ENCODE measurements around the gene PRUNE2. TPM values are rescaled to one million over a fixed set of nuclear protein-coding genes. Genes with fewer than 3 reads are reported as not detected.

PRUNE2 gene
- polyA plus RNA-seq, 1 of the 3 experiments (the other 2 are of a cell fraction) = 13.0 TPM

DNA sequence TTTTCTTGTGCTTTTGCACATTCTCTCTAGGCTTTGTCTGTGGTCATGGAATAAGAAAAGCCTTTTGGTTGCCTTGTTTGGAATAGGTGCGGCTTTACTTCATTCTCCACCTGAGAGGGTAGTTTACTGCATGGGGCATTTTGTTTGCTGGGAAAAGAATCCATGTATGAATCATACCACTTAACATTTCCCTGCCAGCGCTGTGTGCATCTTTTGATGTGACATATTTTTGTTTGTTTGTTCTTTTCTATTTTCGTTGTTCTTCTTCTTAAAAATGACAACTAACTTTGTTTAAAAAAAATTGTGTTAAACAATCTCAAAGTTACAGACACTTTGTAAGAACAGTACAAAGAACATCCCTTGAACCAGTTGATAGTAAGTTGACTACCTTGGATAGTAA lies 333.8 kb downstream of the PRUNE2 start:
- ChIA-PET POLR2A (no interaction called here), CTCF (no interaction called here)
- Histone ChIP-seq H3F3A (replicated peaks; ENCODE audit: insufficient read depth) (no peaks in the 10 kb centered on the region), H3K9me3 (no peaks in the 10 kb centered on the region), H3K9me2 (no peaks in the 10 kb centered on the region), H3K4me1 (ENCODE audit: control insufficient read depth in 1 of 2, insufficient read depth in 2 of 2, low read depth in 1 of 2, low read length in 1 of 2) (no peaks in the 10 kb centered on the region), H3K36me3 (replicated peaks in 1 of 2; ENCODE audit: control insufficient read depth in 1 of 2, insufficient read depth in 2 of 2, low read length in 1 of 2) (no peaks in the 10 kb centered on the region), H4K20me1 (ENCODE audit: insufficient read depth) (no peaks in the 10 kb centered on the region), H3K79me2 (ENCODE audit: insufficient read depth) (no peaks in the 10 kb centered on the region), H3K4me3 (ENCODE audit: low read depth in 2 of 2, low read length in 1 of 2) (no peak overlapping the region), H3K9ac (no peak overlapping the region), H3K27me3 (ENCODE audit: insufficient read depth) (peaks cover 50% of the 10 kb centered on the region; the same call in 1 of the 2 replicates), H3K27ac (ENCODE audit: low read depth in 2 of 2, low read length in 1 of 2) (no peak overlapping the region), H2AFZ (ENCODE audit: low read depth) (no peak overlapping the region), H3K4me2 (no peak overlapping the region)
- WGBS (ENCODE audit: low lambda C conversion rate) = 20% methylated on average over 3 of the region's 3 CpGs
- no peak for DNase-seq
- TF ChIP-seq, protein P1, sequence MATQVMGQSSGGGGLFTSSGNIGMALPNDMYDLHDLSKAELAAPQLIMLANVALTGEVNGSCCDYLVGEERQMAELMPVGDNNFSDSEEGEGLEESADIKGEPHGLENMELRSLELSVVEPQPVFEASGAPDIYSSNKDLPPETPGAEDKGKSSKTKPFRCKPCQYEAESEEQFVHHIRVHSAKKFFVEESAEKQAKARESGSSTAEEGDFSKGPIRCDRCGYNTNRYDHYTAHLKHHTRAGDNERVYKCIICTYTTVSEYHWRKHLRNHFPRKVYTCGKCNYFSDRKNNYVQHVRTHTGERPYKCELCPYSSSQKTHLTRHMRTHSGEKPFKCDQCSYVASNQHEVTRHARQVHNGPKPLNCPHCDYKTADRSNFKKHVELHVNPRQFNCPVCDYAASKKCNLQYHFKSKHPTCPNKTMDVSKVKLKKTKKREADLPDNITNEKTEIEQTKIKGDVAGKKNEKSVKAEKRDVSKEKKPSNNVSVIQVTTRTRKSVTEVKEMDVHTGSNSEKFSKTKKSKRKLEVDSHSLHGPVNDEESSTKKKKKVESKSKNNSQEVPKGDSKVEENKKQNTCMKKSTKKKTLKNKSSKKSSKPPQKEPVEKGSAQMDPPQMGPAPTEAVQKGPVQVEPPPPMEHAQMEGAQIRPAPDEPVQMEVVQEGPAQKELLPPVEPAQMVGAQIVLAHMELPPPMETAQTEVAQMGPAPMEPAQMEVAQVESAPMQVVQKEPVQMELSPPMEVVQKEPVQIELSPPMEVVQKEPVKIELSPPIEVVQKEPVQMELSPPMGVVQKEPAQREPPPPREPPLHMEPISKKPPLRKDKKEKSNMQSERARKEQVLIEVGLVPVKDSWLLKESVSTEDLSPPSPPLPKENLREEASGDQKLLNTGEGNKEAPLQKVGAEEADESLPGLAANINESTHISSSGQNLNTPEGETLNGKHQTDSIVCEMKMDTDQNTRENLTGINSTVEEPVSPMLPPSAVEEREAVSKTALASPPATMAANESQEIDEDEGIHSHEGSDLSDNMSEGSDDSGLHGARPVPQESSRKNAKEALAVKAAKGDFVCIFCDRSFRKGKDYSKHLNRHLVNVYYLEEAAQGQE (IDR thresholded peaks at IDR 0.05; ENCODE audit: low read depth, low read length) = no peak
- TF ChIP-seq GABPA (IDR thresholded peaks at IDR 0.05; ENCODE audit: low read depth) (no peak), TAF1 (IDR thresholded peaks at IDR 0.05; ENCODE audit: borderline replicate concordance, low read depth, low read length) (no peak), RCOR1 (IDR thresholded peaks at IDR 0.05; ENCODE audit: low read length) (no peak), MXI1 (IDR thresholded peaks at IDR 0.05; ENCODE audit: low read depth, low read length) (no peak), TEAD4 (IDR thresholded peaks at IDR 0.05; ENCODE audit: borderline replicate concordance, insufficient read depth) (no peak), FOXM1 (IDR thresholded peaks at IDR 0.05; ENCODE audit: low read depth) (no peak)
- TF ChIP-seq, protein P2, sequence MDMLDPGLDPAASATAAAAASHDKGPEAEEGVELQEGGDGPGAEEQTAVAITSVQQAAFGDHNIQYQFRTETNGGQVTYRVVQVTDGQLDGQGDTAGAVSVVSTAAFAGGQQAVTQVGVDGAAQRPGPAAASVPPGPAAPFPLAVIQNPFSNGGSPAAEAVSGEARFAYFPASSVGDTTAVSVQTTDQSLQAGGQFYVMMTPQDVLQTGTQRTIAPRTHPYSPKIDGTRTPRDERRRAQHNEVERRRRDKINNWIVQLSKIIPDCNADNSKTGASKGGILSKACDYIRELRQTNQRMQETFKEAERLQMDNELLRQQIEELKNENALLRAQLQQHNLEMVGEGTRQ (IDR thresholded peaks at IDR 0.05; ENCODE audit: borderline replicate concordance, low read depth, low read length) = no peak
- TF ChIP-seq, protein P3, sequence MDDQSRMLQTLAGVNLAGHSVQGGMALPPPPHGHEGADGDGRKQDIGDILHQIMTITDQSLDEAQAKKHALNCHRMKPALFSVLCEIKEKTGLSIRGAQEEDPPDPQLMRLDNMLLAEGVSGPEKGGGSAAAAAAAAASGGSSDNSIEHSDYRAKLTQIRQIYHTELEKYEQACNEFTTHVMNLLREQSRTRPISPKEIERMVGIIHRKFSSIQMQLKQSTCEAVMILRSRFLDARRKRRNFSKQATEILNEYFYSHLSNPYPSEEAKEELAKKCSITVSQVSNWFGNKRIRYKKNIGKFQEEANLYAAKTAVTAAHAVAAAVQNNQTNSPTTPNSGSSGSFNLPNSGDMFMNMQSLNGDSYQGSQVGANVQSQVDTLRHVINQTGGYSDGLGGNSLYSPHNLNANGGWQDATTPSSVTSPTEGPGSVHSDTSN (IDR thresholded peaks at IDR 0.05) = no peak
- TF ChIP-seq, protein P4, sequence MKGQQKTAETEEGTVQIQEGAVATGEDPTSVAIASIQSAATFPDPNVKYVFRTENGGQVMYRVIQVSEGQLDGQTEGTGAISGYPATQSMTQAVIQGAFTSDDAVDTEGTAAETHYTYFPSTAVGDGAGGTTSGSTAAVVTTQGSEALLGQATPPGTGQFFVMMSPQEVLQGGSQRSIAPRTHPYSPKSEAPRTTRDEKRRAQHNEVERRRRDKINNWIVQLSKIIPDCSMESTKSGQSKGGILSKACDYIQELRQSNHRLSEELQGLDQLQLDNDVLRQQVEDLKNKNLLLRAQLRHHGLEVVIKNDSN (IDR thresholded peaks at IDR 0.05; ENCODE audit: borderline replicate concordance, low read depth) = no peak

DNA sequence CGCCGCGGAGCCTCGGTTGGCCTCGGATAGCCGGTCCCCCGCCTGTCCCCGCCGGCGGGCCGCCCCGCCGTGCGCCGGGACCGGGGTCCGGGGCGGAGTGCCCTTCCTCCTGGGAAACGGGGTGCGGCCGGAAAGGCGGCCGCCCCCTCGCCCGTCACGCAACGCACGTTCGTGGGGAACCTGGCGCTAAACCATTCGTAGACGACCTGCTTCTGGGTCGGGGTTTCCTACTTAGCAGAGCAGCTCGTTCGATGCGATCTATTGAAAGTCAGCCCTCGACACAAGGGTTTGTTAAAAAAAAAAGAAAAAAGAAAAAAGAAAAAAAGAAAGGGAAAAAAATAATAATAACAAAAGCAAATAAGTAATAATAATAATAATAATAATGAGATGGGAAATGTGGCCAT lies 334.2 kb downstream of the PRUNE2 start:
- ChIA-PET CTCF (no interaction called here), POLR2A (no interaction called here)
- no peak overlapping the region for H3K4me2 ChIP-seq
- WGBS (ENCODE audit: low lambda C conversion rate) = 29% methylated on average over 35 of the region's 37 CpGs
- no peak for DNase-seq
- H3K9me2 ChIP-seq = no peaks in the 10 kb centered on the region
- H3K4me3 ChIP-seq (ENCODE audit: low read depth in 2 of 2, low read length in 1 of 2) = no peak overlapping the region
- peaks cover 49% of the 10 kb centered on the region; the same call in 1 of the 2 replicates for H3K27me3 ChIP-seq (ENCODE audit: insufficient read depth)
- H3F3A ChIP-seq (replicated peaks; ENCODE audit: insufficient read depth) = no peaks in the 10 kb centered on the region
- no peak overlapping the region for H2AFZ ChIP-seq (ENCODE audit: low read depth)
- no peaks in the 10 kb centered on the region for H3K4me1 ChIP-seq (ENCODE audit: control insufficient read depth in 1 of 2, insufficient read depth in 2 of 2, low read depth in 1 of 2, low read length in 1 of 2)
- H3K79me2 ChIP-seq (ENCODE audit: insufficient read depth) = no peaks in the 10 kb centered on the region
- H3K36me3 ChIP-seq (replicated peaks in 1 of 2; ENCODE audit: control insufficient read depth in 1 of 2, insufficient read depth in 2 of 2, low read length in 1 of 2) = no peaks in the 10 kb centered on the region
- H3K27ac ChIP-seq (ENCODE audit: low read depth in 2 of 2, low read length in 1 of 2) = no peak overlapping the region
- H3K9me3 ChIP-seq = no peaks in the 10 kb centered on the region
- no peak overlapping the region for H3K9ac ChIP-seq
- no peaks in the 10 kb centered on the region for H4K20me1 ChIP-seq (ENCODE audit: insufficient read depth)
- no peak for TF ChIP-seq EZH2phosphoT487 (IDR thresholded peaks at IDR 0.05; ENCODE audit: borderline replicate concordance, low read depth)
- no peak for TF ChIP-seq SIN3A (IDR thresholded peaks at IDR 0.05; ENCODE audit: borderline replicate concordance, low read depth, low read length)
- TF ChIP-seq RAD21 (IDR thresholded peaks at IDR 0.05; ENCODE audit: low read length) = no peak
- TF ChIP-seq NRF1 (IDR thresholded peaks at IDR 0.05; ENCODE audit: low read depth, low read length) = no peak
- TF ChIP-seq, protein P3 (IDR thresholded peaks at IDR 0.05) = no peak
- no peak for TF ChIP-seq FOSL2 (IDR thresholded peaks at IDR 0.05; ENCODE audit: borderline replicate concordance, low read depth)
- no peak for TF ChIP-seq MXI1 (IDR thresholded peaks at IDR 0.05; ENCODE audit: low read depth, low read length)
- TF ChIP-seq JUND (IDR thresholded peaks at IDR 0.05) = no peak
- TF ChIP-seq, protein P5, sequence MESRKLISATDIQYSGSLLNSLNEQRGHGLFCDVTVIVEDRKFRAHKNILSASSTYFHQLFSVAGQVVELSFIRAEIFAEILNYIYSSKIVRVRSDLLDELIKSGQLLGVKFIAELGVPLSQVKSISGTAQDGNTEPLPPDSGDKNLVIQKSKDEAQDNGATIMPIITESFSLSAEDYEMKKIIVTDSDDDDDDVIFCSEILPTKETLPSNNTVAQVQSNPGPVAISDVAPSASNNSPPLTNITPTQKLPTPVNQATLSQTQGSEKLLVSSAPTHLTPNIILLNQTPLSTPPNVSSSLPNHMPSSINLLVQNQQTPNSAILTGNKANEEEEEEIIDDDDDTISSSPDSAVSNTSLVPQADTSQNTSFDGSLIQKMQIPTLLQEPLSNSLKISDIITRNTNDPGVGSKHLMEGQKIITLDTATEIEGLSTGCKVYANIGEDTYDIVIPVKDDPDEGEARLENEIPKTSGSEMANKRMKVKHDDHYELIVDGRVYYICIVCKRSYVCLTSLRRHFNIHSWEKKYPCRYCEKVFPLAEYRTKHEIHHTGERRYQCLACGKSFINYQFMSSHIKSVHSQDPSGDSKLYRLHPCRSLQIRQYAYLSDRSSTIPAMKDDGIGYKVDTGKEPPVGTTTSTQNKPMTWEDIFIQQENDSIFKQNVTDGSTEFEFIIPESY (IDR thresholded peaks at IDR 0.05; ENCODE audit: borderline replicate concordance, low read depth) = no peak
